ENCODE results near the gene TMEM132C.
"Not testable (repeated sequence)": the region's sequence is repeated elsewhere in the genome, so short reads cannot be mapped to it uniquely, and the experiment has no call there.

The TMEM132C gene

GRCh38 chr12:128483526-128484255 lies 216.7 kb downstream of the TMEM132C start:
- DNase-seq (ENCODE audit: low read depth) = no peak

- DNase-seq (ENCODE audit: low read depth) = not testable (repeated sequence)
These were observed 230.4 kb downstream of the TMEM132C start for GRCh38 chr12:128497376-128497775.

- DNase-seq (ENCODE audit: low read depth) = no peak
These were observed 240.5 kb downstream of the TMEM132C start for GRCh38 chr12:128507470-128507869.

GRCh38 chr12:128509170-128509569 lies 242.2 kb downstream of the TMEM132C start:
- DNase-seq (ENCODE audit: low read depth) = no peak

- no peak for DNase-seq (ENCODE audit: low read depth)
These were observed 243.5 kb downstream of the TMEM132C start for GRCh38 chr12:128510511-128510910.

GRCh38 chr12:128513331-128513730 lies 246.4 kb downstream of the TMEM132C start:
- DNase-seq (ENCODE audit: low read depth) = no peak

GRCh38 chr12:128513831-128514230 lies 246.9 kb downstream of the TMEM132C start:
- no peak for DNase-seq (ENCODE audit: low read depth)

GRCh38 chr12:128518644-128519043 lies 251.7 kb downstream of the TMEM132C start:
- no peak for DNase-seq (ENCODE audit: low read depth)

GRCh38 chr12:128519426-128519825 lies 252.5 kb downstream of the TMEM132C start:
- no peak for DNase-seq (ENCODE audit: low read depth)

- DNase-seq (ENCODE audit: low read depth) = no peak
These were observed 255.0 kb downstream of the TMEM132C start for GRCh38 chr12:128521981-128522380.

GRCh38 chr12:128524439-128524838 lies 257.5 kb downstream of the TMEM132C start:
- DNase-seq (ENCODE audit: low read depth) = no peak

GRCh38 chr12:128531170-128531569 lies 264.2 kb downstream of the TMEM132C start:
- no peak for DNase-seq (ENCODE audit: low read depth)

GRCh38 chr12:128534906-128535305 lies 267.9 kb downstream of the TMEM132C start:
- DNase-seq (ENCODE audit: low read depth) = no peak

GRCh38 chr12:128536810-128537209 lies 269.8 kb downstream of the TMEM132C start:
- no peak for DNase-seq (ENCODE audit: low read depth)

- no peak for DNase-seq (ENCODE audit: low read depth)
These were observed 270.7 kb downstream of the TMEM132C start for GRCh38 chr12:128537668-128538067.

- no peak for DNase-seq (ENCODE audit: low read depth)
These were observed 275.9 kb downstream of the TMEM132C start for GRCh38 chr12:128542844-128543243.

GRCh38 chr12:128543460-128543859 lies 276.5 kb downstream of the TMEM132C start:
- DNase-seq (ENCODE audit: low read depth) = no peak

GRCh38 chr12:128543971-128544370 lies 277.0 kb downstream of the TMEM132C start:
- no peak for DNase-seq (ENCODE audit: low read depth)

GRCh38 chr12:128548949-128549348 lies 282.0 kb downstream of the TMEM132C start:
- DNase-seq (ENCODE audit: low read depth) = no peak

- no peak for DNase-seq (ENCODE audit: low read depth)
These were observed 282.7 kb downstream of the TMEM132C start for GRCh38 chr12:128549601-128550218.

GRCh38 chr12:128551266-128551665 lies 284.3 kb downstream of the TMEM132C start:
- no peak for DNase-seq (ENCODE audit: low read depth)

GRCh38 chr12:128554546-128555304 lies 287.8 kb downstream of the TMEM132C start:
- no peak for DNase-seq (ENCODE audit: low read depth)

GRCh38 chr12:128557231-128557630 lies 290.3 kb downstream of the TMEM132C start:
- no peak for DNase-seq (ENCODE audit: low read depth)

Data from activated T-helper 9 cell treated with anti-CD3 and anti-CD28 coated beads, Interleukin-2, amount 50 U/mL, for 16 hours (primary cell).